ENCODE measurements around the gene MAP3K1. TPM values are rescaled to one million over a fixed set of nuclear protein-coding genes. Genes with fewer than 3 reads are reported as not detected.

Gene MAP3K1
- total and polyA plus RNA-seq, 2 experiments from 2014 or later = 11.2 to 24.0 TPM

DNA sequence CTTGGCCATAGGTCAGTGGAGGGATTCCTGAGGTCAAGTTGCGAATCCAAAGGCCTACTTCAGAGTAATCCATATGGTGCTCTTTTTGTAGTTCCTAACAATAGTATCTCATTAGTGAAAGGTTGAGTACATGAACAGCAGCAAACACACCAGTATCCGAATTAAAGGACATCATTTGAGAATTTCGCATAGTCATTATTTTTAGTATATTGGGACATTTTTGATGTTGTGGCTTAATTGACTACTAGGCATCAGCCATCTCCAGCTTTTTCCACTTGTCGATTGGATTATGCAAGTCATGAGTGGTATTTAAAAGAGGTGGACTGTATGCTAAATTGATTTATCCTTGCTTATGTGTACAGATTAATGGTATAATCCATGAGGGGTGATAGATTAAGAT is 23.7 kb downstream of the MAP3K1 start:
- DNase-seq (ENCODE audit: low read depth in 1 of 2, low spot score in 1 of 2) = no peak
- no peaks in the 10 kb centered on the region for H3K9me3 ChIP-seq (ENCODE audit: low read depth)
- H3K36me3 ChIP-seq = no peaks in the 10 kb centered on the region
- H3K4me3 ChIP-seq = no peak overlapping the region
- peaks cover 19% of the 10 kb centered on the region for H3K4me1 ChIP-seq (ENCODE audit: low read depth)
- H3K27me3 ChIP-seq = no peaks in the 10 kb centered on the region
- TF ChIP-seq, protein P1, sequence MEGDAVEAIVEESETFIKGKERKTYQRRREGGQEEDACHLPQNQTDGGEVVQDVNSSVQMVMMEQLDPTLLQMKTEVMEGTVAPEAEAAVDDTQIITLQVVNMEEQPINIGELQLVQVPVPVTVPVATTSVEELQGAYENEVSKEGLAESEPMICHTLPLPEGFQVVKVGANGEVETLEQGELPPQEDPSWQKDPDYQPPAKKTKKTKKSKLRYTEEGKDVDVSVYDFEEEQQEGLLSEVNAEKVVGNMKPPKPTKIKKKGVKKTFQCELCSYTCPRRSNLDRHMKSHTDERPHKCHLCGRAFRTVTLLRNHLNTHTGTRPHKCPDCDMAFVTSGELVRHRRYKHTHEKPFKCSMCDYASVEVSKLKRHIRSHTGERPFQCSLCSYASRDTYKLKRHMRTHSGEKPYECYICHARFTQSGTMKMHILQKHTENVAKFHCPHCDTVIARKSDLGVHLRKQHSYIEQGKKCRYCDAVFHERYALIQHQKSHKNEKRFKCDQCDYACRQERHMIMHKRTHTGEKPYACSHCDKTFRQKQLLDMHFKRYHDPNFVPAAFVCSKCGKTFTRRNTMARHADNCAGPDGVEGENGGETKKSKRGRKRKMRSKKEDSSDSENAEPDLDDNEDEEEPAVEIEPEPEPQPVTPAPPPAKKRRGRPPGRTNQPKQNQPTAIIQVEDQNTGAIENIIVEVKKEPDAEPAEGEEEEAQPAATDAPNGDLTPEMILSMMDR (IDR thresholded peaks at IDR 0.05; ENCODE audit: low read depth, low read length) = no peak
- peak overlapping the region; percentile 31 for H3K27ac ChIP-seq

GRCh38 chr5:56840597-56840996 is 25.2 kb downstream of the MAP3K1 start:
- H3K27ac ChIP-seq = no peak overlapping the region
- H3K9me3 ChIP-seq (ENCODE audit: low read depth) = no peaks in the 10 kb centered on the region
- no peaks in the 10 kb centered on the region for H3K27me3 ChIP-seq
- no peak for DNase-seq (ENCODE audit: low read depth in 1 of 2, low spot score in 1 of 2)
- no peaks in the 10 kb centered on the region for H3K36me3 ChIP-seq
- TF ChIP-seq, protein P1 (IDR thresholded peaks at IDR 0.05; ENCODE audit: low read depth, low read length) = no peak
- H3K4me3 ChIP-seq = no peak overlapping the region
- peaks cover 22% of the 10 kb centered on the region for H3K4me1 ChIP-seq (ENCODE audit: low read depth)

DNA sequence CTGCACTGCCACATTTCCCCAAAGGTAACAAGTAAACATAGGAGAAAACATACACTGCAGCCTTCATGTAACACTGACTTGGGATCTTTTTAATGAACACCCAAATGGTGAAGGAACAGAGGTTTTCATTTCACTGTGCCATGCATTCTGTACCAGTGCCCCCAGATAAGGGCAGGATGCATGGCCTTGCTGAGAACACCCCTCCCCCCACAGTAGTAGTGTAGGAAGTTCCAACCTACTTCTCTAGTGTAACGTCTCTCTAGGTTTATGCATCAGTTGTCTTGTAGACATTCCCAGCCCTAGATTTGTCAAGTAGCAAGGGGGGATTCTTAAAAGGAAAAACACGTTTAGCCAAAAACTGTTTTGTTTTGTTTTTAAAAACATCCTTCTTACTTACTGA is 29.9 kb downstream of the MAP3K1 start:
- no peak for DNase-seq (ENCODE audit: low read depth in 1 of 2, low spot score in 1 of 2)
- Histone ChIP-seq H3K27me3 (no peaks in the 10 kb centered on the region), H3K9me3 (ENCODE audit: low read depth) (no peaks in the 10 kb centered on the region), H3K4me1 (ENCODE audit: low read depth) (peaks cover 15% of the 10 kb centered on the region), H3K36me3 (no peaks in the 10 kb centered on the region), H3K27ac (no peak overlapping the region), H3K4me3 (no peak overlapping the region)
- TF ChIP-seq, protein P1 (IDR thresholded peaks at IDR 0.05; ENCODE audit: low read depth, low read length) = no peak

DNA sequence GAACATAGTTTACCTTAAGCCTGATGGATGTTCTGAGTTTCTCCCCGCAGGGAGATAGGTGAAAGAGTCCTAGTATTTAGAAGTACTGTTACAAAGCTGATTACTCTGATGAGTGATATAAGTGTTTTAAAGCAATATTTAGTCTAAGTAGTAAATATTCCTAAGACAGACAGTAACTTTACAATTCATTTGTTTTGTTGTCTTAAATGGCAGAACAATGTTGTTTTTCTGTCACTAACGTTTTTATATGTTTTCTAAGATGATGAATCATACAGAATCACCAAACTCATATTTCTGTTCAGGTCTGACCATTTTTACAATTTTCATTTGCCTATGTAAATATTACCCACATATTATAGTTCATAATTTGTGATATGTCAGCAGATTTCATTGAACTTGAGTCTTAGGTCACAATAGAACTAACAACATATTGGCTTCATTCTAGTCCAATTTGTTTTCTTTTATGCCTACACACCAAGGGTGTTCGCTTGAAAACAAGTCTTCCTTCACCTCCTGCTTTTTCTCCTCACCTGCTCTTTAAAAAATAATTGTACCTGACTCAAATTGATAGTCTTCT is 30.6 kb downstream of the MAP3K1 start:
- TF ChIP-seq, protein P1 (IDR thresholded peaks at IDR 0.05; ENCODE audit: low read depth, low read length) = no peak
- no peak overlapping the region for H3K27ac ChIP-seq
- H3K36me3 ChIP-seq = no peaks in the 10 kb centered on the region
- peaks cover 15% of the 10 kb centered on the region for H3K4me1 ChIP-seq (ENCODE audit: low read depth)
- H3K9me3 ChIP-seq (ENCODE audit: low read depth) = no peaks in the 10 kb centered on the region
- H3K27me3 ChIP-seq = no peaks in the 10 kb centered on the region
- no peak for DNase-seq (ENCODE audit: low read depth in 1 of 2, low spot score in 1 of 2)
- H3K4me3 ChIP-seq = no peak overlapping the region

GRCh38 chr5:56848206-56848605 is 32.9 kb downstream of the MAP3K1 start:
- Histone ChIP-seq H3K4me3 (no peak overlapping the region), H3K9me3 (ENCODE audit: low read depth) (no peaks in the 10 kb centered on the region), H3K4me1 (ENCODE audit: low read depth) (peaks cover 21% of the 10 kb centered on the region), H3K27me3 (no peaks in the 10 kb centered on the region), H3K27ac (no peak overlapping the region), H3K36me3 (no peaks in the 10 kb centered on the region)
- TF ChIP-seq, protein P1 (IDR thresholded peaks at IDR 0.05; ENCODE audit: low read depth, low read length) = no peak
- no peak for DNase-seq (ENCODE audit: low read depth in 1 of 2, low spot score in 1 of 2)
